Spleen (tissue), 11 donors: Measurements from ENCODE around the gene RFNG. TPM values are rescaled to one million over a fixed set of nuclear protein-coding genes. Genes with fewer than 3 reads are reported as not detected.

Source experiments
- DNase-seq: peaks from one replicate; pipeline ENCODE4 v3.0.0-alpha.2; 2020
- H3K27ac ChIP-seq, 8 donors: fragments of 200-600 bp; sonication (generic) in 7 of 8; 1 replicate in 4 of 8; 2 replicates in 4 of 8; pipeline versions ENCODE4 v1.5.0 to v1.8.0; 2016 to 2021; ENCODE audit warnings: inconsistent platforms in 4 of 8, mild to moderate bottlenecking in 4 of 8, moderate library complexity in 1 of 8
- H3K27me3 ChIP-seq, 7 donors: fragments of 200-600 bp; sonication (generic) in 6 of 7; replicated peaks in 1 of 7; 1 replicate in 4 of 7; 2 replicates in 3 of 7; pipeline versions ENCODE4 v1.5.0 to v1.8.0; 2016 to 2021; ENCODE audit warnings: inconsistent platforms in 3 of 7, mild to moderate bottlenecking in 1 of 7
- H3K36me3 ChIP-seq, 6 donors: fragments of 200-600 bp; sonication (generic) in 5 of 6; 1 replicate in 4 of 6; 2 replicates in 2 of 6; pipeline versions ENCODE4 v1.5.0 to v1.8.0; 2016 to 2021; ENCODE audit warnings: inconsistent platforms in 2 of 6
- H3K4me1 ChIP-seq, 6 donors: fragments of 200-600 bp; sonication (generic) in 5 of 6; 1 replicate in 3 of 6; 2 replicates in 3 of 6; pipeline versions ENCODE4 v1.5.0 to v1.8.0; 2016 to 2021; ENCODE audit warnings: inconsistent platforms in 3 of 6
- H3K4me3 ChIP-seq, 8 donors: fragments of 200-600 bp; sonication (generic) in 7 of 8; 1 replicate in 4 of 8; 2 replicates in 4 of 8; pipeline versions ENCODE4 v1.5.0 to v1.8.0; 2016 to 2021; ENCODE audit warnings: inconsistent platforms in 4 of 8, mild to moderate bottlenecking in 4 of 8, moderate library complexity in 2 of 8
- H3K9me3 ChIP-seq, 8 donors: fragments of 200-600 bp; sonication (generic) in 7 of 8; 1 replicate in 4 of 8; 2 replicates in 4 of 8; pipeline versions ENCODE4 v1.5.0 to v1.8.0; 2016 to 2021; ENCODE audit warnings: inconsistent platforms in 4 of 8
- POLR2A ChIP-seq, 3 donors: fragments of 450-650 bp; IDR thresholded peaks; one replicate each; pipeline ENCODE4 v1.5.1; 2017; ENCODE audit warnings: antibody characterized with exemption in 3 of 3, mild to moderate bottlenecking in 1 of 3
- POLR2AphosphoS5 ChIP-seq, 3 donors: sonication (generic); formaldehyde crosslinking; IDR thresholded peaks; one replicate each; pipeline ENCODE4 v1.5.1; 2017; ENCODE audit warnings: antibody characterized with exemption in 3 of 3
- WGBS, 5 donors: extraction: QIAGEN DNeasy Blood & Tissue Kit in 3 of 5; methylation state at CpG; one replicate each; pipeline versions ENCODE4 v1.1.5 to v1.1.7; 2013 to 2018; 5-methylcytosine and 5-hydroxymethylcytosine counted together
- intact Hi-C: fragments of 100-400 bp; cut with DNase I; formaldehyde crosslinking; loops from one replicate; pipeline ENCODE4 v1.15.0; 2023; ENCODE audit warnings: low total_unique reads
- polyA plus RNA-seq, 3 donors: library from polyadenylated mRNA; stranded (reverse); fragments of 200-250 nt; gene quantifications; one replicate each; pipeline ENCODE4 v1.2.1, GENCODE V29; 2013
- total RNA-seq, 7 donors: library from RNA; depleted of rRNA in 3 of 7; stranded (reverse); fragments of >200 nt in 3 of 7; fragmentation: NEBNext Ultra II Directional in 4 of 7; extraction: Animal tissue kit (Norgen Biotek cat#: 25700) in 4 of 7; gene quantifications; one replicate each; pipeline versions ENCODE4 v1.1.0 to v1.2.1, GENCODE V29; 2016 to 2021
- TF ChIP-seq, protein P1 (sequence below), 11 experiments: fragments of 200-600 bp in 7 of 11; fragments of 450-650 bp in 4 of 11; sonication (generic) in 4 of 11; IDR thresholded peaks in 8 of 11; conservative IDR thresholded peaks in 3 of 11; 1 replicate in 7 of 11; 2 replicates in 4 of 11; pipeline versions ENCODE4 v1.4.0 to v1.8.0; 2016 to 2021; ENCODE audit warnings: antibody characterized with exemption in 11 of 11, inconsistent platforms in 4 of 11, mild to moderate bottlenecking in 1 of 11
- donor health status: healthy with polysubstance abuse.
- donor health status: DM: no; HTN: no; CAD: no; lungs with moderate emphysema.
- donor health status: DM: no; HTN: no; CAD: no.
- donor health status: Bipolar disorder and iron deficiency.
- donor health status: healthy.
- donor health status: DM: no; HTN: no; CAD: no.
- donor health status: DM: yes; HTN: yes; CAD: no.

The RFNG gene
- total and polyA plus RNA-seq, 10 donors, result 21.4 to 42.3 (median 27.2) TPM

DNA sequence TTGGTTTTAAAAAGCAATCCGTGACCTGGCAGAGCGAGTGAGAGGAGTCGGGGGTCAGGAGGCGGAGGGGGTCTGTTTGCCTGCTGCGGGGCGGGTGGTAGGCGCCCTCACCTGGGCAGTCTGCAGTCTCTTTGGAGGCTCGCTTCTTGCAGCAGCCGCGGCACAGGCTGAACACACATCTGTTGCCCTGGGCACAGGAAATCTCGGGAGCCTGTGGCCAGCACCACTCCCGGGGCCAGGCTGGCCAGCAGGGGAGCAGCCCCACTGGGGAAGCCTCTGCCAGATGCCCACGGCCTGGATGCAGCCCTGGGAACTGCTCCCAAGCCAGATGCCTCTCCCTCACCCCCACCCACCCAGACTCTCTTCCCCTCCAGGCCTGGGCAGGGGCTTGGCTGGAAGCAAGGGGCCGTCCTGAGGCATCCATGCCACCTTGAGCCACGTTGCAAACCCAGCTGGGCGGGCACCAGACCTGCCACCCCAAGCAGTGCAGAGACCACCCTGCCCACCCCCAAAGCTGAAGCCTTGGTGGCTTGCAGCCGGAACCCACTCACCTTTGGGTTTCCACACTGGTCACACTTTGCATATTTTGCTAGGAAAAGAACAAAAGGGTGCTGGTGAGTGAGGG is 6.7 kb upstream of the RFNG start:
- 63 to 89% (median 82%) methylated on average over 10 to 17 of the region's 17 CpGs for WGBS, 5 donors
- peaks cover 0 to 100% (median 94%) of the 10 kb centered on the region in 6 donors for H3K36me3 ChIP-seq
- H3K4me1 ChIP-seq, result peaks cover 4 to 79% (median 21%) of the 10 kb centered on the region in 6 donors
- intact Hi-C loops, result no loop called here
- peak overlapping the region in 1 of 8 donors; percentile 8 for H3K27ac ChIP-seq
- H3K4me3 ChIP-seq, result no peak overlapping the region
- H3K27me3 ChIP-seq, result no peaks in the 10 kb centered on the region
- DNase-seq, result peak; percentile 70
- TF ChIP-seq POLR2AphosphoS5 (IDR thresholded peaks at IDR 0.05) (no peak), POLR2A (IDR thresholded peaks at IDR 0.05) (no peak)
- TF ChIP-seq, protein P1, sequence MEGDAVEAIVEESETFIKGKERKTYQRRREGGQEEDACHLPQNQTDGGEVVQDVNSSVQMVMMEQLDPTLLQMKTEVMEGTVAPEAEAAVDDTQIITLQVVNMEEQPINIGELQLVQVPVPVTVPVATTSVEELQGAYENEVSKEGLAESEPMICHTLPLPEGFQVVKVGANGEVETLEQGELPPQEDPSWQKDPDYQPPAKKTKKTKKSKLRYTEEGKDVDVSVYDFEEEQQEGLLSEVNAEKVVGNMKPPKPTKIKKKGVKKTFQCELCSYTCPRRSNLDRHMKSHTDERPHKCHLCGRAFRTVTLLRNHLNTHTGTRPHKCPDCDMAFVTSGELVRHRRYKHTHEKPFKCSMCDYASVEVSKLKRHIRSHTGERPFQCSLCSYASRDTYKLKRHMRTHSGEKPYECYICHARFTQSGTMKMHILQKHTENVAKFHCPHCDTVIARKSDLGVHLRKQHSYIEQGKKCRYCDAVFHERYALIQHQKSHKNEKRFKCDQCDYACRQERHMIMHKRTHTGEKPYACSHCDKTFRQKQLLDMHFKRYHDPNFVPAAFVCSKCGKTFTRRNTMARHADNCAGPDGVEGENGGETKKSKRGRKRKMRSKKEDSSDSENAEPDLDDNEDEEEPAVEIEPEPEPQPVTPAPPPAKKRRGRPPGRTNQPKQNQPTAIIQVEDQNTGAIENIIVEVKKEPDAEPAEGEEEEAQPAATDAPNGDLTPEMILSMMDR (IDR thresholded peaks at IDR 0.05 in 8 of 11, conservative IDR thresholded peaks at IDR 0.05 in 3 of 11), result no peak
- H3K9me3 ChIP-seq, result no peaks in the 10 kb centered on the region

DNA sequence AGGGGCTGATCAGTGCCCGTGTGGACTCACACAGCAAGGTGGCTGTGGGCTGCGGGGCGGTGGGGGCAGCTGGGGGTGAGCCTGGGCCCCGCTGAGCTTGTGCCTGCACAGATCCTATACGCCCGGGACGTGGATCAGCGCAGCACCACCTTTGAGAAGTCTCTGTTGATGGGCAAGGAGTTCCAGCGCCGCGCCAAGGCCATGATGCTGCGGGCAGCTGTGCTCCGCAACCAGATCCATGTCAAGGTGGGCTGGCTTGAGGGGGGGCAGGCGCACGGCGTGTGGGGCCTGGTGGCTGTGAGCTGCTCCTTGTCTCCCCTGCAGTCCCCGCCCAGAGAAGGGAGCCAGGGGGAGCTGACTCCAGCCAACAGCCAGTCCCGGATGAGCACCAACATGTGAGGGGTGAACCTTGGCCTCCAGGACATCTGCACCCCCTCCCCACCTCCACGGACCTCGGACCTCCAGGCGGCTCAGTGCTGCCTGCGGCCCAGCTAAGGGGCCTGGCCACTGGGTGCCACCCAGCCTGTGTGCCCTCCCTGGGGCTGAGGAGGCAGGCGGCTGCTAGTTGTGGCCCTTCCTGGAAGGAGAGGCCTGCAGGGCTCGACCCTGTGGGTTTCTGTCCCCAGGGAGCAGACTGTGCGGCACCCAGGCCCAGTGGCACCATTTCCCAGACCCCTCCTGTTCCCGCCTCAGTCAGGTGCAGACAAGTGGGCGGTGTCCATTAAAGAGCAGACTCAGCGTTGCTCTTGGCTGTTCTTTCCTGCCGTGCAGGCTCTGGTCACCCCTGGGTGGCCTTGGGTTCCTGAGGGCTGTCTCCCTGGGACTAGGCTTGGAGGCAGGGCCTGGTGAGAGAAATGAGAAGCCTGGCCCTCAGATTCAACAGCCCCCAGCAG is 5.4 kb upstream of the RFNG start:
- peak; percentile 76 for DNase-seq
- H3K4me3 ChIP-seq, result no peak overlapping the region
- H3K9me3 ChIP-seq, result no peaks in the 10 kb centered on the region
- H3K27ac ChIP-seq, result peak overlapping the region in 5 of 8 donors; percentile 8 to 57 (median 39)
- intact Hi-C loops, result no loop called here
- H3K36me3 ChIP-seq, result peaks cover 0 to 89% (median 82%) of the 10 kb centered on the region in 6 donors
- TF ChIP-seq, protein P1 (IDR thresholded peaks at IDR 0.05 in 8 of 11, conservative IDR thresholded peaks at IDR 0.05 in 3 of 11), result no peak
- no peak for TF ChIP-seq POLR2A (IDR thresholded peaks at IDR 0.05)
- peak; percentile 11 to 70 (median 30) for TF ChIP-seq POLR2AphosphoS5 (IDR thresholded peaks at IDR 0.05)
- peaks cover 14 to 79% (median 32%) of the 10 kb centered on the region in 6 donors for H3K4me1 ChIP-seq
- H3K27me3 ChIP-seq, result no peaks in the 10 kb centered on the region
- 76 to 87% (median 79%) methylated on average over 8 to 29 of the region's 29 CpGs for WGBS, 5 donors

DNA sequence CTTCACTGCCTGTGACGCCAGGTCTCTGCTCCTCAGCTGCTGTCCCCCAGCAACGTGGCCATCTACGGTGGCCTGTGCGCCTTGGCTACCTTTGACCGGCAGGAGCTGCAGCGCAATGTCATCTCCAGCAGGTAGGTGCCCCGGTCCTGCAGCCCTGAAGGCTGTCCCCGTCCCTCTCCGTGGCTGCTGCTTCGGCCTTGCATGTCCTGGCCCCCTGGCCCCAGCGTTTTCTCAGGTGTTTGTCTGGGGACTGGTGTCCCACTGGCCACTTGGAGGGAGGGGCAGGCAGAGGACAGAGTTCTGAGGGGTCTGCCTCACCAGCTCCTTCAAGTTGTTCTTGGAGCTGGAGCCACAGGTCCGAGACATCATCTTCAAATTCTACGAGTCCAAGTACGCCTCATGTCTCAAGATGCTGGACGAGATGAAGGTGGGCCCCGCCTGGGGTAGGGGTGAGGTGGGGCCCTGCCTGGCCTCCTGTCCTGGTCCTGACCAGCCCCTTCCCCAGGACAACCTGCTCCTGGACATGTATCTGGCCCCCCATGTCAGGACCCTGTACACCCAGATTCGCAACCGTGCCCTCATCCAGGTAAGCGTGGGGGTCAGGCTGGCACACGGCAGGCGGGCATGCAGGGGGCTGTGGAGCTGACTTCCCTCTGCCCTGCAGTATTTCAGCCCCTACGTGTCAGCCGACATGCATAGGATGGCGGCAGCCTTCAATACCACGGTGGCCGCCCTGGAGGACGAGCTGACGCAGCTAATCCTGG is 4.5 kb upstream of the RFNG start:
- 89 to 94% (median 91%) methylated on average over 17 to 28 of the region's 28 CpGs for WGBS, 5 donors
- H3K27ac ChIP-seq, result no peak overlapping the region
- H3K9me3 ChIP-seq, result no peaks in the 10 kb centered on the region
- TF ChIP-seq POLR2AphosphoS5 (IDR thresholded peaks at IDR 0.05), result peak in 1 of 3 donors; percentile 2
- TF ChIP-seq, protein P1 (IDR thresholded peaks at IDR 0.05 in 8 of 11, conservative IDR thresholded peaks at IDR 0.05 in 3 of 11), result no peak
- TF ChIP-seq POLR2A (IDR thresholded peaks at IDR 0.05), result no peak
- no peaks in the 10 kb centered on the region for H3K27me3 ChIP-seq
- peak; percentile 74 for DNase-seq
- H3K4me3 ChIP-seq, result no peak overlapping the region
- intact Hi-C loops, result no loop called here
- H3K4me1 ChIP-seq, result peaks cover 14 to 80% (median 33%) of the 10 kb centered on the region in 6 donors
- peaks cover 0 to 81% (median 75%) of the 10 kb centered on the region in 6 donors for H3K36me3 ChIP-seq
